Measurements from ENCODE around the gene NPL. TPM values are rescaled to one million over a fixed set of nuclear protein-coding genes. Genes with fewer than 3 reads are reported as not detected.

Gene NPL
- total and polyA plus RNA-seq, 9 of the 15 experiments (the other 6 are each of a cell fraction or from before 2014, with no cell fraction given): 9.9 to 22.3 (median 14.2) TPM

GRCh38 chr1:182789138-182790076 lies at the start of gene NPL (continued):
- TF ChIP-seq CUX1 (CRISPR knock-in tag; IDR thresholded peaks at IDR 0.05) (peak; percentile 85; the same call in 1 of the 2 replicates), NEUROD1 (IDR thresholded peaks at IDR 0.05; ENCODE audit: borderline replicate concordance, low read depth, low read length, partially characterized antibody) (no peak), TAF1 (IDR thresholded peaks at IDR 0.05; ENCODE audit: control insufficient read depth, extremely low read depth, insufficient read depth, low read length, severe bottlenecking) (peak; percentile 68), ZNF764 (CRISPR knock-in tag; IDR thresholded peaks at IDR 0.05; ENCODE audit: low read depth) (no peak), ZNF639 (CRISPR knock-in tag; conservative IDR thresholded peaks at IDR 0.05 in 1 of 2, IDR thresholded peaks at IDR 0.05 in 1 of 2) (peak in 1 of 2 experiments; percentile 85; a peak in 2 of 4 replicates), E2F8 (IDR thresholded peaks at IDR 0.05; ENCODE audit: low read depth, partially characterized antibody) (no peak), ARHGAP35 (IDR thresholded peaks at IDR 0.05; ENCODE audit: partially characterized antibody) (no peak), FOSL1 (tag; conservative IDR thresholded peaks at IDR 0.05) (peak; percentile 27; the same call in 1 of the 2 replicates), SMAD1 (IDR thresholded peaks at IDR 0.05; ENCODE audit: low read depth, low read length, partially characterized antibody) (no peak), ZNF41 (CRISPR knock-in tag; conservative IDR thresholded peaks at IDR 0.05) (no peak; the same call in 1 of the 2 replicates), PRMT5 (CRISPR knock-in tag; IDR thresholded peaks at IDR 0.05) (no peak), CEBPG (CRISPR knock-in tag; IDR thresholded peaks at IDR 0.05) (0 out of 2 replicates have a peak, but pooled peaks have one; percentile 27), CEBPG (tag; conservative IDR thresholded peaks at IDR 0.05 in 1 of 2, IDR thresholded peaks at IDR 0.05 in 1 of 2) (no peak), BHLHE40 (IDR thresholded peaks at IDR 0.05; ENCODE audit: low read length) (peak; percentile 93), FOXP1 (CRISPR knock-in tag; IDR thresholded peaks at IDR 0.05) (peak; percentile 98), ZNF384 (IDR thresholded peaks at IDR 0.05; ENCODE audit: low read depth, low read length) (no peak)

Data from K562 (cell line).